GM18870 (cell line): Measurements from ENCODE around the gene EMP1.

ENCODE experiments used
- ATAC-seq: cut with Tn5 transposase; IDR thresholded peaks from one replicate; pipeline ENCODE4 v1.9.1; 2021; ENCODE audit warnings: moderate library complexity; ENCODE audit not compliant: unreplicated experiment

EMP1 gene

GRCh38 chr12:13171921-13172859 lies 24.3 kb upstream of the EMP1 start:
- no peak for ATAC-seq

DNA sequence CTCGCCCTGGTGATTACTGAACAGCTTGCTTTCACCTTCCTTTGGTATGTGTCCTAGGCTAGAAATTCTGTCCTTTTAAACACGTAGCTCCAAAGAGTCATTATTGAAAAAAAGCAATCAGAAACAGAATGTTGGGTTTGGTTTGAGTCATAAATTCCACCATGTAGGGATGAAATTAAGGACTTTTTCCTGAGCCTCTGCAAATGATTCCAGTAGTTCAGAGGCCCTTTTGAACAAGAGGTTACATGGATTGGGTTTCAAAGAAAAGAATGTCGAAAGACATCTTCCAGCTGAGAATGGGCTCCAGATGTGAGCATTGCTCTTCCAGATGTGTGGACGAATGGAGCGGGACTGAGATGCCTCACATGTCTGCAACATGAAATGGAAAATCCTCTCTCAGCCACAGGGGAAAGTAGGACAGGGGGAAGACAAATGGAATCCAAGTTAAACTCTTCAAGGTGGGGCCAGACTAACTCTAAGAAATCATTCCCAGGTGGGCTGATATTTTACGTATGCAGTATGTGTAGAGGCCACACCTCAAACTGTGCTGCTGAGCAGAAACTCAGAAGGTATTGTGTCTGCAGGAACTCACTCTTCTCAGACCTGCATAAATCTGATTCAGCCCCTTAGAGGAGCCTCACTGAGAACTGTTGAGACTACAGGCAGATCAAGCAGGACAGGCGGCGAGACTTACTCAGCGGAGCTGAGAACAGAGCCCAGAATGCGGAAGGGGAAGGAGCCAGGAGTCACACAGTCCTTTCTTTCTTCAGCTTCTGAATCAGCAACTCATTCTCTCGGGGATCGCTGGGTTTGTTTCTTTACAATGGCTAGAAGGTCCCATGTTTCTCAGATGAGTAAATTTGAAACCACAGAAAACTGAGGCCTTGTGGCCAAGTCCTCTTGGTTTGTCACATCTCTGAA lies 23.3 kb upstream of the EMP1 start:
- peak; percentile 94 for ATAC-seq

DNA sequence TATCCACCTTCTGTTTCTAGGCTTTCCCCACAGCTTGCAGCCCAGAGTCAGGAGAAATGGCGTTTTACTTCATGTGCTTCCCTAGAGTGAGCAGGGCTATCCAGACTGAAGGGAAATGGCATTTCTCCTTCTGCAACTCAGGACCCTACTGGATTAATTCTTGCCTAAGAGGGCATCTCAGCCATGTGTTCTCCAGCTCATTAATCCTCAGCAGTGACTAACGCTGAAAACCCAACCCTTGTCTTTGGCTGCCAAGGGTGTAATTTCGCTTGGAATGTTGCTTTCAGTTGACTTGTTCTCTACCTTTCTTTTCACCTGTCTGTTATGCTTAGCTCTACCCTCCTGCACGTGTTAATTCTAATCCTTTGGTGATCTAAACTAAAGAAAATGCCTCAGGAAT lies 21.0 kb upstream of the EMP1 start:
- no peak for ATAC-seq

DNA sequence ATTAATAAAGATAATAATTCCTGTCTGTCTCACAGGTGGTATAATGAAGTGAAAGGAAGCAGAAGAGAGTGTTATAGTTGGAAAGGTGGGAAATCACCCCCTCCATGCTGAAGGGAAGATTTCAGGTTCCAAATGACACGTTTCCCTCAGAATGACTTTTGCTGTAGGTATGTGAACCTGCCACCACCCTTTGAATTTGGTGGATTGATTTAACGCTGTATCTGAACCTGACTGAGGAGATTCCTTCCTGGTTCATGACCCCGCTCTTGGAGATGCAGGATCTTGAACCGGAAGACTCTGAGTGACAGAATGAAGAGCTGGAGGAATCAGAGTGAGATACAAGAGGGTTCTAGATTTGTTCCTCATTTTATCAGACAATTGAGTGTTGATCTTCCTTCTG lies 20.3 kb upstream of the EMP1 start:
- no peak for ATAC-seq

DNA sequence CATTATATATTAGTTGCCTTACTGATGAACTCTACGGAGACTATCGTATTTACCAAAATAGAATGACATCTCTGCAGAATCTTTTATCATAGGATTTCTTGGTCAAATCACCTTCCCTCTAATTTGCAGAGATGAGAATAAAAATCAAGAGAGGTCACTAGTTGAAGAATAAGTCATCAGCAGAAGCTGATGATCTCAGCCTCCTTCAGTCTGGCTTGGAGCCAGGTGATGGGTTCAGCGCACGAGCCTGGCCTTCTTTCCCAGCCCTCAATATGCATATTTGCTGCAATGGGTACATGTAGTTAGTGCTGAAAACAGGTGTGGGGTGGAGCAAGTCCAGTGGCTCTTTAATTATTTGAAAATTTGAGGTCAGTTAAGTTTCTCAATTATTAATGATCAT lies 19.2 kb upstream of the EMP1 start:
- no peak for ATAC-seq

DNA sequence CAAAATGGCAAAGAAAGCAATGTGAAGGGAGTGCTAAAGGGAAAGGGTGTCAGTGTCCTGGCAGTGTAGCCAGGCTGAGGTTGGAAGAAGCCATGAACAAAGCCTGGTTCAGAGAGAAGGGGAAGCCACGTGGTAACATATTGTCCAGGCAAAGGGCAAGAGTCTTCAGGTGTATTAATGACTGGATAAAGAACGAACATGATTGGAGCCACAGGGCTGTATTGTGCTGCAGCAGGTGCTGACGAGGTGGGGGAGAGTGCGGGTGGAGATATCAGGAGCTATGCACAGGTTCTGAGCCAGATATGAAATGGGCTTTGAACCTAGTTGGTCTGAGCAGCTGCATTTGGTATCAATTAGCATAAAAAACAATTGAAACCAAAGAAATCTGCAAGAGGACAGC lies 18.6 kb upstream of the EMP1 start:
- ATAC-seq = no peak

DNA sequence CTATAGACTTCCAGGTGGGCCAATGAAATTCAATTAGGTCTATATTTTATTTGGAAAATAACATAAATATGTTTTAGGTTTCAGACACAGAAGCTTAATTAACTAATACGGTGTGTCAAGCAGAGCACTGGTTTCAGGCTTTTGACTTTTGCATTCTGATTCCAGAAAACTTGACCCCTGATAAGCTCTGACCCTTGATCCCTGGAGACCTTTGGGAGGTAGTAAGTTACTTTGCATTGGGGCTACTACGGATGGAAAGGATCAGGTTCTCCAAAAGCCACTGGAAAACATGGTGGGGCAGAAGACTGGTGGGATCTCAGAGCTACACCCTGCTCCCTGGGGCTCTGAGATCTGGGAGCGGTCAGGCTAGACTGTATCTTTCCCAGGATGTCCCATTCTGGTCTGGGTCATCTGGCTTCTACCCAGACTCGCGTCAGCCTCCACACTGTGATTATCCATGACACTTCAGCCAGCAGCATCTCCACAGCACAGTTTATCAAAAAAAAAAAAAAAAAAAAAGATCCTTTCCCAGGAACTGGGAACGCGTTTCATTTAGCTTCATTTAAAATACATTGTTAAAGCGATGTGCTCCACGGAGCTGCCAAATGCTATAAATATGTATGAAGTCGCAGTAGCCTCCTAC lies 17.8 kb upstream of the EMP1 start:
- ATAC-seq = no peak

GRCh38 chr12:13179211-13180074 lies 17.1 kb upstream of the EMP1 start:
- peak; percentile 65 for ATAC-seq

- ATAC-seq = no peak
These were observed 15.0 kb upstream of the EMP1 start for GRCh38 chr12:13181375-13182070.

GRCh38 chr12:13182881-13183280 lies 13.6 kb upstream of the EMP1 start:
- no peak for ATAC-seq

GRCh38 chr12:13183620-13184019 lies 12.9 kb upstream of the EMP1 start:
- no peak for ATAC-seq

DNA sequence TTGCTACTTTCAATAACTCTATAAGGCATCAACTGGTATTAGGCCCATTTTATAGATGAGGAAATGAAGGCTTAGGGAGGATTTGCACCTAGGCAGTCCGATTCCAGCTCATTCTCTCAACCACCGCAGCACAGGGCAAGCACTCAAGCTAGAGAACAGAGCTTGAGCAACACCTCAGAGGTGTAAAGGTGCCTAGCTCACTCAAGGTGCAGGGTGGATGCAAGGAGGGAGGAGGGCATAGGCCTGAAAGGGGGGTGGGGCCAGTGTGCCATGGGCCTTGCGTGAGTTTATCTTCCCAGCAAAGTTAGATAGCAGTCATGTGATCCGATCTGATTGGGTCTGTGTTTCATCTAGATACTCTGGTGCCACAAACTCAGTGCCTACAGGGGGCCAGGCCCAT lies 10.2 kb upstream of the EMP1 start:
- ATAC-seq = no peak

DNA sequence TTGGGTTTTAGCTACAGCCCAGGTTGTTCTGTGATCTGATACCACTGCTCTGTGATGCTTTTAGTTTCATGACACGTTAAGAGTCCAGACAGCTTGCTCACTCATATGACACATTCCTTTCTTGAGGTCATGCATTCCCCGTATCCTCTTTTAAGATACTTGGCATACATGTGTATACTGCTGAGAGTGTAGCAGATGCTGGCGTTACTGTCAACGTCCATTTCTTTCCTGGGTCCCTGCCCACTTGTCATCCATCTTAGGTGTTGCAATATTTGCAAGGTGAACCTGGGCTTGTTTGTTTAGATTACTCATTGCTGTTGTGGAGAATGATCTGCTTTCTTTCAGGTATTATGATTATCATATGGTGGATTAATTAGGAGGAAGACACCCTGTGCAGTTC lies 9.1 kb upstream of the EMP1 start:
- no peak for ATAC-seq

GRCh38 chr12:13189264-13189663 lies 7.3 kb upstream of the EMP1 start:
- ATAC-seq = no peak

GRCh38 chr12:13190275-13190674 lies 6.3 kb upstream of the EMP1 start:
- no peak for ATAC-seq

DNA sequence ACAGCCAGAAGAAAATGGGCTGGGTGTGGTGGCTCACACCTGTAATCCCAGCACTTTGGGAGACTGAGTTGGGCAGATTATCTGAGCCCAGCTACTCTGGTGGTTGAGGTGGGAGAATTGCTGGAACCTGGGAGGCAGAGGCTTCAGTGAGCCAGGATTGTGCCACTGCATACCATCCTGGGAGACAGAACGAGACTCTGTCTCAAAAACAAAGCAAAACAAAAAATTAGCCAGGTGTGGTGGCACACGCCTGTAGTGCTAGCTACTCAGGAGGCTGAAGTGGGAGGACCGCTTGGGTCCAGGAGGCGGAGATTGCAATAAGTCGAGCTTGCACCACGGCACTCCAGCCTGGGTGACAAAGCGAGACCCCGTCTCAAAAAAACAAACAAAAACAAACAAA lies 3.8 kb upstream of the EMP1 start:
- no peak for ATAC-seq

DNA sequence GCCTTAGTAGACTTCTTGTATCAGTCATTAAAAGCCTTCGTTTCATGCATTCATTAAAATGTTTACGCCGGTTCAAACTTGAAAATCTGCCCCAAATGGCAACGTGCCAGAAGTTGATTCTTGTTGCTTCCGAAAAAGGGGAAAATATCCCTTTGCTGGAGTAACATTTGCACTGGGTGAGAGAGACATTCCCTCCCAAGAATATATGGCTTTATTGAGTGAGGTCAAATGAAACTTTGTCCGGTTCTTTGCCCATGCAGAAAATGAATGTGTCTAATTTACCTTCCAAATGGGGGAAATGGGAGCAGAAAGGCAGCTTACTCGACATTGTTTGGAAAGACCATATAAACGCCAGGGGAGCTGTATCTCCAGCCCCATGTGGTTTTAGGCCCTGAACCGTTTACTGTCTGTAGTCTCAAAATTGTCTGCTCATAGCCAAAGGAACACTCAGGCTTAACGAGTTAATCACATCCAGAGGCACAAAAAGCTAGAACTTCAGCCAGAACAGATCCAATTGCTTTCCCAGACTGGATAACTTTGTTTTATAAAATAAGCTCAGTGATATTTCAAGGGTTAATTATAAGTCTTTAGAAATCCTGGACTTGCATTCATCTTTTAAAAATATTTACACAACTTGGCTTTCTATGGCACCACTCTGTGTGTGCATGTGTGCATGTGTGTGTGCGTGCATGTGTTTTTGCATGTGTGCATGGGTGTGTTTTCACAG lies 2.9 kb upstream of the EMP1 start:
- ATAC-seq = no peak

DNA sequence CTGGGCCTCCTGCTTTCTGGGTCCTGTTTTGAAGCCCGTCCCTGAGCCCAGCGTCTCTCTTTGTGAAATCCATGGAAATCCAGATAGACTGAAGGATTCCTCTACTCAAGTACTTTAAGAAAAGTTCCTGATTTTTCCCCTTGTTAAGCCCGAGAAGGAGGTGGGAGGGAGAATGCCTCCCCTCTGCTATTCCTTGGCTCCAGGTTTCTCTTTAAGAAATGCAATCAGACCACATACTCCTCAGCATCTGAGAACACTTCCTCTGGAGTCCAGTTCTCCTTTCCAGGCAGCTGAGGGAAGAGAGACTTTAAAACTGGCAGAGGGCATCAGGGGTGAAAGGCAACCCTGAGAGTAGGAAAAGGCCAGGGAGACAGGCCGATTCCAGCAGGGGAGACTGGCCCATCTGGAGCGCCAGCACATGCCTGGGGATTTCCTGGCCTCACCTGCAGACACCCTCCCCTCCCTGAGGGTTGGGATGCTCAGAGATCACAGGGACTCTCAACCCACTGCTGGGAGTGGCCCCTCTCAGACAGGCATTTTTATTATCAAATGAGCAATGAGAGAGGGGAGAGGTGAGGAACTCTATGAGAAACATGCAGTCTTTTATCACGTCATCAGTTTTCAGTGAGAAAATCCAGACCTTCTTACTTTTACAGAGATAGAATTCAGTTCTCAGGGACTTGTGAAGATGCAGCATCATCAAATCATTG lies 2.0 kb upstream of the EMP1 start:
- no peak for ATAC-seq

GRCh38 chr12:13195250-13195649 lies 1.3 kb upstream of the EMP1 start:
- ATAC-seq = no peak
